ENCODE measurements around the gene ARHGAP4.

DNA sequence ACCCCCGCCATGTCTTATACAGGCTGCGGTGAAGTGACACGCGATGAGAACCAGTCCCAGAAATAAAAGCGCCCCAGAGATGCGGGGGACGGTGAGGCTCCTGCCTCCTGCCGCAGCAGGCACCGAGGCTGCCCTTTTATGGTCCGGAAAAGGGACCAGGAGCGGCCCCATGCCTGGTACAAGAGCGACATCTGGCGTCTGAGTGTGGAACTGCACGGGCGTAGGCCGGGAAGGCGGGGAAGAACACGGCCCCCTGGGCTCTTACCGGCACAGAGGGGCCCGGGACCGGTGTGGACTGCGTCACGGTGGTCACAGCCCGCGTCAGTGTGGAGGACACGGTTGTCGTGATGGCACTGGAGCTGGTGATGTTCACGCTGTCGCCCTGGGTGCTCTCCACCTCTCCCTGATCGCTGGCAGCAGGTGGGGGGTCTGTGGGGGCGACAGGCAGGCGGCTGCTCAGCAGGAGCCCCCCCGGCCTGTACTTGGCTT is 27.3 kb upstream of the ARHGAP4 start:
- TF ChIP-seq NBN (IDR thresholded peaks at IDR 0.05) (no peak), POLR2A (IDR thresholded peaks at IDR 0.05; ENCODE audit: low read depth, low read length) (peak; percentile 74), FOS (IDR thresholded peaks at IDR 0.05; ENCODE audit: borderline replicate concordance, extremely low read depth, insufficient read length) (no peak), GABPA (IDR thresholded peaks at IDR 0.05; ENCODE audit: low read depth) (no peak)
- TF ChIP-seq, protein P1, sequence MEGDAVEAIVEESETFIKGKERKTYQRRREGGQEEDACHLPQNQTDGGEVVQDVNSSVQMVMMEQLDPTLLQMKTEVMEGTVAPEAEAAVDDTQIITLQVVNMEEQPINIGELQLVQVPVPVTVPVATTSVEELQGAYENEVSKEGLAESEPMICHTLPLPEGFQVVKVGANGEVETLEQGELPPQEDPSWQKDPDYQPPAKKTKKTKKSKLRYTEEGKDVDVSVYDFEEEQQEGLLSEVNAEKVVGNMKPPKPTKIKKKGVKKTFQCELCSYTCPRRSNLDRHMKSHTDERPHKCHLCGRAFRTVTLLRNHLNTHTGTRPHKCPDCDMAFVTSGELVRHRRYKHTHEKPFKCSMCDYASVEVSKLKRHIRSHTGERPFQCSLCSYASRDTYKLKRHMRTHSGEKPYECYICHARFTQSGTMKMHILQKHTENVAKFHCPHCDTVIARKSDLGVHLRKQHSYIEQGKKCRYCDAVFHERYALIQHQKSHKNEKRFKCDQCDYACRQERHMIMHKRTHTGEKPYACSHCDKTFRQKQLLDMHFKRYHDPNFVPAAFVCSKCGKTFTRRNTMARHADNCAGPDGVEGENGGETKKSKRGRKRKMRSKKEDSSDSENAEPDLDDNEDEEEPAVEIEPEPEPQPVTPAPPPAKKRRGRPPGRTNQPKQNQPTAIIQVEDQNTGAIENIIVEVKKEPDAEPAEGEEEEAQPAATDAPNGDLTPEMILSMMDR (IDR thresholded peaks at IDR 0.05 in 2 of 3, conservative IDR thresholded peaks at IDR 0.05 in 1 of 3; ENCODE audit: control insufficient read depth in 2 of 3, extremely low read depth in 1 of 3, insufficient read depth in 1 of 3, low read depth in 3 of 3, low read length in 3 of 3): peak; percentile 92 to 100 (median 95); a peak in 5 of 6 replicates
- TF ChIP-seq, protein P2, sequence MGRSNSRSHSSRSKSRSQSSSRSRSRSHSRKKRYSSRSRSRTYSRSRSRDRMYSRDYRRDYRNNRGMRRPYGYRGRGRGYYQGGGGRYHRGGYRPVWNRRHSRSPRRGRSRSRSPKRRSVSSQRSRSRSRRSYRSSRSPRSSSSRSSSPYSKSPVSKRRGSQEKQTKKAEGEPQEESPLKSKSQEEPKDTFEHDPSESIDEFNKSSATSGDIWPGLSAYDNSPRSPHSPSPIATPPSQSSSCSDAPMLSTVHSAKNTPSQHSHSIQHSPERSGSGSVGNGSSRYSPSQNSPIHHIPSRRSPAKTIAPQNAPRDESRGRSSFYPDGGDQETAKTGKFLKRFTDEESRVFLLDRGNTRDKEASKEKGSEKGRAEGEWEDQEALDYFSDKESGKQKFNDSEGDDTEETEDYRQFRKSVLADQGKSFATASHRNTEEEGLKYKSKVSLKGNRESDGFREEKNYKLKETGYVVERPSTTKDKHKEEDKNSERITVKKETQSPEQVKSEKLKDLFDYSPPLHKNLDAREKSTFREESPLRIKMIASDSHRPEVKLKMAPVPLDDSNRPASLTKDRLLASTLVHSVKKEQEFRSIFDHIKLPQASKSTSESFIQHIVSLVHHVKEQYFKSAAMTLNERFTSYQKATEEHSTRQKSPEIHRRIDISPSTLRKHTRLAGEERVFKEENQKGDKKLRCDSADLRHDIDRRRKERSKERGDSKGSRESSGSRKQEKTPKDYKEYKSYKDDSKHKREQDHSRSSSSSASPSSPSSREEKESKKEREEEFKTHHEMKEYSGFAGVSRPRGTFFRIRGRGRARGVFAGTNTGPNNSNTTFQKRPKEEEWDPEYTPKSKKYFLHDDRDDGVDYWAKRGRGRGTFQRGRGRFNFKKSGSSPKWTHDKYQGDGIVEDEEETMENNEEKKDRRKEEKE (IDR thresholded peaks at IDR 0.05): no peak
- TF ChIP-seq, protein P3, sequence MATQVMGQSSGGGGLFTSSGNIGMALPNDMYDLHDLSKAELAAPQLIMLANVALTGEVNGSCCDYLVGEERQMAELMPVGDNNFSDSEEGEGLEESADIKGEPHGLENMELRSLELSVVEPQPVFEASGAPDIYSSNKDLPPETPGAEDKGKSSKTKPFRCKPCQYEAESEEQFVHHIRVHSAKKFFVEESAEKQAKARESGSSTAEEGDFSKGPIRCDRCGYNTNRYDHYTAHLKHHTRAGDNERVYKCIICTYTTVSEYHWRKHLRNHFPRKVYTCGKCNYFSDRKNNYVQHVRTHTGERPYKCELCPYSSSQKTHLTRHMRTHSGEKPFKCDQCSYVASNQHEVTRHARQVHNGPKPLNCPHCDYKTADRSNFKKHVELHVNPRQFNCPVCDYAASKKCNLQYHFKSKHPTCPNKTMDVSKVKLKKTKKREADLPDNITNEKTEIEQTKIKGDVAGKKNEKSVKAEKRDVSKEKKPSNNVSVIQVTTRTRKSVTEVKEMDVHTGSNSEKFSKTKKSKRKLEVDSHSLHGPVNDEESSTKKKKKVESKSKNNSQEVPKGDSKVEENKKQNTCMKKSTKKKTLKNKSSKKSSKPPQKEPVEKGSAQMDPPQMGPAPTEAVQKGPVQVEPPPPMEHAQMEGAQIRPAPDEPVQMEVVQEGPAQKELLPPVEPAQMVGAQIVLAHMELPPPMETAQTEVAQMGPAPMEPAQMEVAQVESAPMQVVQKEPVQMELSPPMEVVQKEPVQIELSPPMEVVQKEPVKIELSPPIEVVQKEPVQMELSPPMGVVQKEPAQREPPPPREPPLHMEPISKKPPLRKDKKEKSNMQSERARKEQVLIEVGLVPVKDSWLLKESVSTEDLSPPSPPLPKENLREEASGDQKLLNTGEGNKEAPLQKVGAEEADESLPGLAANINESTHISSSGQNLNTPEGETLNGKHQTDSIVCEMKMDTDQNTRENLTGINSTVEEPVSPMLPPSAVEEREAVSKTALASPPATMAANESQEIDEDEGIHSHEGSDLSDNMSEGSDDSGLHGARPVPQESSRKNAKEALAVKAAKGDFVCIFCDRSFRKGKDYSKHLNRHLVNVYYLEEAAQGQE (IDR thresholded peaks at IDR 0.05; ENCODE audit: low read depth, low read length): no peak

Data from GM12878 (cell line).